Endodermal cell (in vitro differentiated cells): Measurements from ENCODE around the gene LTBP1. TPM values are rescaled to one million over a fixed set of nuclear protein-coding genes. Genes with fewer than 3 reads are reported as not detected.

Experiments used
- DNase-seq: peaks from one replicate; pipeline ENCODE4 v3.0.0-alpha.2; 2017
- H3K27ac ChIP-seq: 2 replicates; pipeline ENCODE4 v1.5.1; 2013; ENCODE audit warnings: mild to moderate bottlenecking, low read depth, low read length, moderate library complexity
- H3K27me3 ChIP-seq: 2 replicates; pipeline ENCODE4 v1.6.1; 2013; ENCODE audit warnings: mild to moderate bottlenecking, low read length, moderate library complexity; ENCODE audit not compliant: insufficient read depth, control insufficient read depth, poor library complexity, severe bottlenecking
- H3K36me3 ChIP-seq: 2 replicates; pipeline ENCODE4 v1.7.0; 2013; ENCODE audit warnings: mild to moderate bottlenecking, low read length, moderate library complexity; ENCODE audit not compliant: control insufficient read depth, insufficient read depth
- H3K4me1 ChIP-seq: one replicate; pipeline ENCODE4 v1.7.0; 2013; ENCODE audit warnings: low read length; ENCODE audit not compliant: control insufficient read depth, insufficient read depth
- H3K4me3 ChIP-seq: 2 replicates; pipeline ENCODE4 v1.5.1; 2013; ENCODE audit warnings: mild to moderate bottlenecking, low read length, moderate library complexity
- H3K9ac ChIP-seq: 2 replicates; pipeline ENCODE4 v1.6.1; 2013; ENCODE audit warnings: mild to moderate bottlenecking, low read length, moderate library complexity; ENCODE audit not compliant: poor library complexity, severe bottlenecking; ENCODE audit errors: extremely low read depth
- H3K9me3 ChIP-seq: 2 replicates; pipeline ENCODE4 v1.6.1; 2013; ENCODE audit warnings: mild to moderate bottlenecking, low read length, moderate library complexity; ENCODE audit not compliant: control insufficient read depth
- H3K27ac Mint-ChIP-seq: 2 replicates; pipeline ENCODE4 v1.8.0; 2020; ENCODE audit warnings: mixed read lengths
- H3K27me3 Mint-ChIP-seq: 2 replicates; pipeline ENCODE4 v1.8.0; 2021; ENCODE audit warnings: mild to moderate bottlenecking, mixed read lengths; ENCODE audit not compliant: insufficient read depth
- H3K36me3 Mint-ChIP-seq: 2 replicates; pipeline ENCODE4 v1.8.0; 2020; ENCODE audit warnings: low read depth, mixed read lengths
- H3K4me1 Mint-ChIP-seq: 2 replicates; pipeline ENCODE4 v1.8.0; 2020; ENCODE audit warnings: mixed read lengths
- H3K4me3 Mint-ChIP-seq: 2 replicates; pipeline ENCODE4 v1.8.0; 2020; ENCODE audit warnings: mild to moderate bottlenecking, moderate library complexity, mixed read lengths
- H3K9me3 Mint-ChIP-seq: 2 replicates; pipeline ENCODE4 v1.8.0; 2020; ENCODE audit warnings: mild to moderate bottlenecking, mixed read lengths
- CTCF ChIP-seq: fragments of 200-600 bp; sonication (generic); conservative IDR thresholded peaks from 2 replicates; pipeline ENCODE4 v1.5.0; 2021; ENCODE audit warnings: antibody characterized with exemption, mild to moderate bottlenecking
- WGBS, 2 experiments: methylation state at CpG; one replicate each; pipeline versions ENCODE4 v1.1.5 to v1.1.7; 2013; ENCODE audit warnings: missing lambda C conversion rate in 2 of 2, mixed read lengths in 1 of 2; ENCODE audit not compliant: insufficient coverage in 1 of 2, insufficient read length in 1 of 2; 5-methylcytosine and 5-hydroxymethylcytosine counted together
- total RNA-seq, 2 donors: library from RNA; stranded (reverse); fragmentation: NEBNext Ultra II Directional in 1 of 2; extraction: Animal tissue kit (Norgen Biotek cat#: 25700) in 1 of 2; gene quantifications; 2 replicates in 1 of 2; 3 replicates in 1 of 2; pipeline ENCODE4 v1.2.1, GENCODE V29; 2021

LTBP1 gene
- total RNA-seq, 2 donors from 2014 or later, result 43.2 to 43.4 TPM

GRCh38 chr2:32922501-32922900, 24.3 kb upstream of the LTBP1 start:
- Mint-ChIP-seq H3K27me3 (peaks cover 1% of the 10 kb centered on the region), H3K9me3 (no peaks in the 10 kb centered on the region), H3K4me3 (no peak overlapping the region), H3K27ac (no peak overlapping the region), H3K36me3 (no peaks in the 10 kb centered on the region), H3K4me1 (peaks cover 8% of the 10 kb centered on the region)
- WGBS, 2 experiments, result 60 to 92% methylated on average over 1 of the region's 1 CpG
- H3K4me1 ChIP-seq, result no peaks in the 10 kb centered on the region
- no peaks in the 10 kb centered on the region for H3K36me3 ChIP-seq
- no peaks in the 10 kb centered on the region for H3K27me3 ChIP-seq
- TF ChIP-seq CTCF, result no peak
- no peaks in the 10 kb centered on the region for H3K9me3 ChIP-seq
- H3K4me3 ChIP-seq, result no peak overlapping the region
- no peak for DNase-seq
- no peak overlapping the region for H3K27ac ChIP-seq
- no peak overlapping the region for H3K9ac ChIP-seq

GRCh38 chr2:32923109-32923508, 23.6 kb upstream of the LTBP1 start:
- H3K4me3 ChIP-seq, result no peak overlapping the region
- WGBS, 2 experiments, result 90 to 94% methylated on average over 2 of the region's 2 CpGs
- no peak overlapping the region for H3K27ac ChIP-seq
- no peak overlapping the region for H3K4me3 Mint-ChIP-seq
- H3K36me3 ChIP-seq, result no peaks in the 10 kb centered on the region
- no peaks in the 10 kb centered on the region for H3K9me3 ChIP-seq
- no peaks in the 10 kb centered on the region for H3K27me3 ChIP-seq
- DNase-seq, result no peak
- peaks cover 8% of the 10 kb centered on the region for H3K4me1 Mint-ChIP-seq
- H3K36me3 Mint-ChIP-seq, result no peaks in the 10 kb centered on the region
- H3K4me1 ChIP-seq, result no peaks in the 10 kb centered on the region
- H3K9me3 Mint-ChIP-seq, result no peaks in the 10 kb centered on the region
- H3K9ac ChIP-seq, result no peak overlapping the region
- H3K27me3 Mint-ChIP-seq, result peaks cover 1% of the 10 kb centered on the region
- no peak for TF ChIP-seq CTCF
- H3K27ac Mint-ChIP-seq, result no peak overlapping the region

GRCh38 chr2:32925283-32925815, 21.4 kb upstream of the LTBP1 start:
- Histone ChIP-seq H3K4me3 (no peak overlapping the region), H3K4me1 (no peaks in the 10 kb centered on the region), H3K36me3 (no peaks in the 10 kb centered on the region), H3K9ac (no peak overlapping the region), H3K9me3 (no peaks in the 10 kb centered on the region), H3K27ac (no peak overlapping the region), H3K27me3 (no peaks in the 10 kb centered on the region)
- Mint-ChIP-seq H3K4me1 (peaks cover 8% of the 10 kb centered on the region), H3K27me3 (peaks cover 1% of the 10 kb centered on the region), H3K36me3 (no peaks in the 10 kb centered on the region), H3K9me3 (no peaks in the 10 kb centered on the region), H3K27ac (no peak overlapping the region), H3K4me3 (no peak overlapping the region)
- no peak for DNase-seq
- no peak for TF ChIP-seq CTCF
- 77 to 87% methylated on average over 3 to 5 of the region's 5 CpGs for WGBS, 2 experiments
